Measurements from ENCODE around the gene SUN2.

DNA sequence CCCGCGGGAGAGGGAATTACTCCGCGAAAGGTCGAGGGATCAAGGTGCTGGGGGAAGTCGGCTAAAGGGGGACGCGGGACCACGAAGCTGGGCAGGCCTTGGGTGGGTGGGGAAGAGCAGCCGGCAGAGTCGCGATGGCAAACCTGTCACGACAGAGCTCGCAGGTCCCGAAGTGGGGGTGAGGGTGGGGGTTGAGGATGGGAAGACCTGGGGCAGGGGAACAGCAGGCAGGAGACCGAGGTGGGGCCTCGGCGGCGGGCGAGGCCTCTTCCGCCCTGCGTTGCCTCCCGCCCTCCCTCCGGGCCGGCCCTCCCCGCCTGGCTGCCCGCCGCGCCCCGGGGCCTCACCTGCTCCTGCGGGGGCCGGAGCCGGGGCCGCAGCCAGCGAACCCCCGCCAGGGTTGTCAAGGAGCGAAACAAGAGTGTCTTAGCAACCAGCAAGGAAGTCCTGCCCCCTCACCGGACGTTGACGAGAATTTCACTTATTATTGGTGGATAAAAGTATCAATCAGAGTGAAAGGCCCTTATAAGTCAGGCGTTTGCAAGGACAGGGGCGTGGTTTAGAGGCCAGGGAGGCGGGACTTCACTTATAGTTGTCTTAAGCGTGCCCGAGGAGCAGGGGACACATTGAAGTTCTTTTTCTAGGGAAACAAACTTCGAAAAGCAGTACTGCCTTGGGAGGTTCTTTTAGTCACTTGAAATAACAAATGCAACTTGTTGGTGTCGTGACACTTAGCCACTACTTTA is 38.1 kb upstream of the SUN2 start, which contains the start of gene DNAL4:
- TF ChIP-seq CTCF (IDR thresholded peaks at IDR 0.05) (no peak), TCF7L2 (IDR thresholded peaks at IDR 0.05; ENCODE audit: low read depth, low read length) (no peak)
